IMR-90 (cell line): Measurements from ENCODE around the gene GPX4. TPM values are rescaled to one million over a fixed set of nuclear protein-coding genes. Genes with fewer than 3 reads are reported as not detected.

Source experiments
- ATAC-seq: fragments of 200-7000 bp; cut with Tn5 transposase; 2 replicates; pipeline ENCODE4 v1.9.1; 2020; ENCODE audit warnings: low read depth, mild to moderate bottlenecking, moderate library complexity
- BruUV-seq: library from RNA; stranded (reverse); fragments of 400-500 nt; replicated peaks from 2 replicates; lab custom pipeline; 2021; lab: Mats Ljungman, UMichigan
- CTCF ChIA-PET: fragments of 300-600 bp; formaldehyde crosslinking; extraction: SDS; loops from one replicate; lab custom pipeline; 2021; ENCODE audit warnings: antibody characterized with exemption; lab: Yijun Ruan, JAX
- POLR2A ChIA-PET: fragments of 300-600 bp; sonication (Branson Sonifier 250); formaldehyde crosslinking; loops from one replicate; lab custom pipeline; 2022; ENCODE audit warnings: antibody characterized with exemption; ENCODE audit not compliant: unreplicated experiment; lab: Charles Lee
- DNase-seq: peaks from one replicate; pipeline ENCODE4 v3.0.0; 2013
- H2AFZ ChIP-seq: replicated peaks from 2 replicates; pipeline ENCODE3; 2013; ENCODE audit warnings: low read length, mild to moderate bottlenecking; ENCODE audit not compliant: poor library complexity
- H2AK5ac ChIP-seq: 2 replicates; pipeline ENCODE4 v1.6.1; 2013; ENCODE audit warnings: low read depth, low read length, inconsistent platforms
- H2AK9ac ChIP-seq: replicated peaks from 2 replicates; pipeline ENCODE3; 2013; ENCODE audit warnings: mild to moderate bottlenecking, low read depth, low read length, moderate library complexity; ENCODE audit not compliant: poor library complexity
- H2BK120ac ChIP-seq: 2 replicates; pipeline ENCODE4 v1.6.1; 2013; ENCODE audit warnings: low read depth, low read length, inconsistent platforms
- H2BK15ac ChIP-seq: 3 replicates; pipeline ENCODE4 v1.6.1; 2013; ENCODE audit warnings: low read depth, low read length, inconsistent platforms
- H2BK20ac ChIP-seq: 2 replicates; pipeline ENCODE4 v1.6.1; 2013; ENCODE audit warnings: low read depth, mild to moderate bottlenecking, inconsistent platforms, low read length, moderate library complexity
- H2BK5ac ChIP-seq: 2 replicates; pipeline ENCODE4 v1.6.1; 2013; ENCODE audit warnings: mild to moderate bottlenecking, low read depth, low read length, inconsistent platforms; ENCODE audit not compliant: poor library complexity, severe bottlenecking
- H3K14ac ChIP-seq: replicated peaks from 2 replicates; pipeline ENCODE4 v1.6.1; 2013; ENCODE audit warnings: low read depth, low read length, inconsistent platforms
- H3K18ac ChIP-seq: 2 replicates; pipeline ENCODE4 v1.6.1; 2013; ENCODE audit warnings: low read depth, low read length, control low read depth
- H3K23ac ChIP-seq: 2 replicates; pipeline ENCODE4 v1.6.1; 2013; ENCODE audit warnings: low read depth, low read length, inconsistent platforms
- H3K27ac ChIP-seq: 2 replicates; pipeline ENCODE4 v1.5.1; 2013; ENCODE audit warnings: mild to moderate bottlenecking, control low read depth, low read length; ENCODE audit not compliant: insufficient read depth
- H3K27me3 ChIP-seq: 2 replicates; pipeline ENCODE4 v1.6.1; 2013; ENCODE audit warnings: low read length; ENCODE audit not compliant: control insufficient read depth, insufficient read depth
- H3K36me3 ChIP-seq: 2 replicates; pipeline ENCODE4 v1.6.1; 2013; ENCODE audit warnings: low read length, mixed read lengths; ENCODE audit not compliant: control insufficient read depth, insufficient read depth
- H3K4ac ChIP-seq: 2 replicates; pipeline ENCODE4 v1.6.1; 2013; ENCODE audit warnings: low read depth, low read length, inconsistent platforms
- H3K4me1 ChIP-seq: 2 replicates; pipeline ENCODE4 v1.6.1; 2013; ENCODE audit warnings: low read length, mixed read lengths; ENCODE audit not compliant: control insufficient read depth, insufficient read depth
- H3K4me2 ChIP-seq: 2 replicates; pipeline ENCODE4 v1.6.1; 2013; ENCODE audit warnings: low read depth, mild to moderate bottlenecking, control low read depth, low read length, moderate library complexity
- H3K4me3 ChIP-seq: 2 replicates; pipeline ENCODE4 v1.5.1; 2013; ENCODE audit warnings: low read depth, mild to moderate bottlenecking, control low read depth, low read length, moderate library complexity; ENCODE audit not compliant: insufficient read depth
- H3K56ac ChIP-seq: 2 replicates; pipeline ENCODE4 v1.6.1; 2013; ENCODE audit warnings: low read length, inconsistent platforms; ENCODE audit not compliant: insufficient read depth; ENCODE audit errors: extremely low read depth
- H3K79me1 ChIP-seq, 2 experiments: 2 replicates each; pipeline ENCODE4 v1.6.1; 2013; ENCODE audit warnings: low read length in 2 of 2, inconsistent platforms in 1 of 2, low read depth in 1 of 2
- H3K9ac ChIP-seq: 2 replicates; pipeline ENCODE4 v1.6.1; 2013; ENCODE audit warnings: low read depth, low read length, control low read depth
- H3K9me1 ChIP-seq: 2 replicates; pipeline ENCODE4 v1.6.1; 2013; ENCODE audit warnings: low read length, inconsistent platforms; ENCODE audit not compliant: insufficient read depth
- H3K9me3 ChIP-seq: 2 replicates; pipeline ENCODE4 v1.6.1; 2013; ENCODE audit warnings: low read length; ENCODE audit not compliant: control insufficient read depth, insufficient read depth
- H4K20me1 ChIP-seq: 2 replicates; pipeline ENCODE4 v1.6.1; 2013; ENCODE audit warnings: low read length, inconsistent platforms; ENCODE audit not compliant: insufficient read depth
- H4K5ac ChIP-seq: 2 replicates; pipeline ENCODE4 v1.6.1; 2013; ENCODE audit warnings: mild to moderate bottlenecking, low read depth, low read length, control low read depth
- H4K8ac ChIP-seq, 2 experiments: 2 replicates each; pipeline ENCODE4 v1.6.1; 2013; ENCODE audit warnings: low read depth in 2 of 2, low read length in 2 of 2, control low read depth in 1 of 2, inconsistent platforms in 1 of 2
- H4K91ac ChIP-seq: 2 replicates; pipeline ENCODE4 v1.6.1; 2013; ENCODE audit warnings: low read depth, low read length, inconsistent platforms; ENCODE audit not compliant: insufficient read depth
- BHLHE40 ChIP-seq: fragments of 150-350 bp; IDR thresholded peaks from 2 replicates; pipeline ENCODE4 v1.6.1; 2016; ENCODE audit warnings: mild to moderate bottlenecking, low read depth, low read length
- CEBPB ChIP-seq: IDR thresholded peaks from 2 replicates; pipeline ENCODE4 v1.6.1; 2012; ENCODE audit warnings: low read depth, low read length, improper control_type of control experiment
- CHD1 ChIP-seq: IDR thresholded peaks from 2 replicates; pipeline ENCODE4 v1.6.1; 2012; ENCODE audit warnings: low read depth, low read length, improper control_type of control experiment
- FOS ChIP-seq: fragments of 150-350 bp; IDR thresholded peaks from 2 replicates; pipeline ENCODE4 v1.6.1; 2016; ENCODE audit warnings: low read depth, low read length
- MAZ ChIP-seq: IDR thresholded peaks from 2 replicates; pipeline ENCODE4 v1.6.1; 2012; ENCODE audit warnings: low read depth, mild to moderate bottlenecking, low read length, improper control_type of control experiment, moderate library complexity, borderline replicate concordance
- MXI1 ChIP-seq: IDR thresholded peaks from 2 replicates; pipeline ENCODE4 v1.6.1; 2012; ENCODE audit warnings: low read depth, mild to moderate bottlenecking, low read length, moderate library complexity, borderline replicate concordance
- NFE2L2 ChIP-seq: fragments of 150-350 bp; IDR thresholded peaks from 2 replicates; pipeline ENCODE4 v1.6.1; 2016; ENCODE audit warnings: low read depth, mild to moderate bottlenecking, low read length
- POLR2A ChIP-seq: IDR thresholded peaks from 2 replicates; pipeline ENCODE4 v1.6.1; 2012; ENCODE audit warnings: mild to moderate bottlenecking, low read depth, low read length
- RAD21 ChIP-seq: IDR thresholded peaks from 2 replicates; pipeline ENCODE4 v1.6.1; 2012; ENCODE audit warnings: low read length, improper control_type of control experiment
- WGBS, 2 experiments: methylation state at CpG; one replicate each; pipeline versions ENCODE4 v1.1.5 to v1.1.7; 2013; ENCODE audit warnings: missing lambda C conversion rate in 2 of 2; ENCODE audit not compliant: insufficient read length in 1 of 2; ENCODE audit errors: extremely low coverage in 2 of 2; 5-methylcytosine and 5-hydroxymethylcytosine counted together
- dilution Hi-C: fragments of 300-500 bp; cut with HindIII; formaldehyde crosslinking; loops from one replicate; pipeline ENCODE4 v1.14.3; 2018; ENCODE audit warnings: low sequenced_read_pairs; ENCODE audit not compliant: unreplicated experiment
- in situ Hi-C: fragments of 300-500 bp; cut with MboI; formaldehyde crosslinking; loops from 3 replicates; pipeline ENCODE4 v1.14.3; 2019; ENCODE audit warnings: low sequenced_read_pairs, inconsistent platforms, mixed read lengths
- intact Hi-C: fragments of 100-400 bp; cut with micrococcal nuclease; formaldehyde crosslinking; loops from 2 replicates; pipeline ENCODE4 v1.10.0; 2022
- polyA plus RNA-seq, 3 experiments: library from polyadenylated mRNA; depleted of rRNA; stranded (reverse); fragments of >200 nt; gene quantifications; 2 replicates each; pipeline ENCODE4 v1.2.3, GENCODE V29; 2012; ENCODE audit warnings: low replicate concordance in 1 of 3
- total RNA-seq: library from RNA; depleted of rRNA; stranded (reverse); fragments of >200 nt; gene quantifications from 2 replicates; pipeline ENCODE4 v1.2.3, GENCODE V29; 2012
- TF ChIP-seq, protein P1 (sequence below): fragments of 150-350 bp; IDR thresholded peaks from 2 replicates; pipeline ENCODE4 v1.6.1; 2016; ENCODE audit warnings: low read depth, mild to moderate bottlenecking, low read length, moderate library complexity, borderline replicate concordance

The GPX4 gene
- total and polyA plus RNA-seq, 2 of the 4 experiments (the other 2 are of a cell fraction) = 357 to 1,083 TPM

DNA sequence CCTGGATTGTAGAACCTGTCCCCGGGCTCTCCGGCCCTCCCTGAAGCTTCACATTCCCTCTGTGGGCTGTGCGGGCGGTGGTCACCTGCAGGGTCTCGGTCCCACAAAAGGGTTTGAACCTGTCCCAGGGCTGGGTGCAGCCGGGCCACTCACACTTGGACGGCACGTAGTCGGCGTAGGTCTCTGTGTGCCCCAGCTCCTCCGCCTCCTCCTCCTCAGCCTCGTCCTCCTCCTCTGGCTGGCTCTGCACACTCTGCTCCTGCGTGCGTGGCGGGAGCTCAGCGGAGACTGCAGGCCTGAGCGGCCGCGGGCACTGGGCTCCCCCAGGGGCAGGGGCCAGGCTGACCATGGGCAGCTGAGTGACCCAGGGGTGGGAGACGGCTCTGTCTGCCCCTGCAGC, 19.6 kb downstream of the GPX4 start:
- Histone ChIP-seq H2AFZ (no peak overlapping the region), H2AK9ac (no peak overlapping the region), H3K4me3 (no peak overlapping the region), H3K27ac (no peak overlapping the region), H3K18ac (no peak overlapping the region), H3K9me3 (no peaks in the 10 kb centered on the region), H4K20me1 (peaks cover 27% of the 10 kb centered on the region), H4K8ac (no peak overlapping the region), H3K4me1 (peaks cover 7% of the 10 kb centered on the region), H2AK5ac (no peak overlapping the region), H4K5ac (no peak overlapping the region), H2BK15ac (no peak overlapping the region), H3K79me1 (peaks cover 21 to 69% of the 10 kb centered on the region in 2 experiments), H3K9ac (no peak overlapping the region), H3K23ac (no peak overlapping the region), H3K9me1 (peaks cover 8% of the 10 kb centered on the region; the same call in 1 of the 2 replicates), H3K56ac (no peak overlapping the region), H3K14ac (no peak overlapping the region), H2BK120ac (no peak overlapping the region), H3K4me2 (no peak overlapping the region), H2BK20ac (no peak overlapping the region), H3K4ac (no peak overlapping the region), H3K36me3 (peaks cover 91% of the 10 kb centered on the region), H3K27me3 (no peaks in the 10 kb centered on the region), H4K91ac (no peak overlapping the region), H2BK5ac (no peak overlapping the region)
- intact Hi-C loops = no loop called here
- ChIA-PET POLR2A (interaction anchor here (0.9 kb wide), 1 partner anchor 54 kb away, joined by 5 read pairs; no protein-coding TSS in a partner anchor), CTCF (interaction anchor here (1.2 kb wide), 1 partner anchor 10 kb away, joined by 4 read pairs; no protein-coding TSS in a partner anchor)
- ATAC-seq = no peak
- in situ Hi-C loops = no loop called here
- DNase-seq = no peak
- dilution Hi-C loops = no loop called here
- no TSS peak for BruUV-seq
- TF ChIP-seq MXI1 (no peak), CEBPB (no peak), MAZ (no peak), BHLHE40 (no peak), RAD21 (no peak), POLR2A (no peak), NFE2L2 (no peak), FOS (no peak), CHD1 (no peak)
- TF ChIP-seq, protein P1, sequence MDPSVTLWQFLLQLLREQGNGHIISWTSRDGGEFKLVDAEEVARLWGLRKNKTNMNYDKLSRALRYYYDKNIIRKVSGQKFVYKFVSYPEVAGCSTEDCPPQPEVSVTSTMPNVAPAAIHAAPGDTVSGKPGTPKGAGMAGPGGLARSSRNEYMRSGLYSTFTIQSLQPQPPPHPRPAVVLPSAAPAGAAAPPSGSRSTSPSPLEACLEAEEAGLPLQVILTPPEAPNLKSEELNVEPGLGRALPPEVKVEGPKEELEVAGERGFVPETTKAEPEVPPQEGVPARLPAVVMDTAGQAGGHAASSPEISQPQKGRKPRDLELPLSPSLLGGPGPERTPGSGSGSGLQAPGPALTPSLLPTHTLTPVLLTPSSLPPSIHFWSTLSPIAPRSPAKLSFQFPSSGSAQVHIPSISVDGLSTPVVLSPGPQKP = no peak
- 98% methylated on average over 10 of the region's 20 CpGs; no CpG with 5 or more reads in 1 of the 2 experiments for WGBS, 2 experiments
